Activated T-helper 9 cell treated with anti-CD3 and anti-CD28 coated beads, Interleukin-2, amount 50 U/mL, for 16 hours (primary cell): Measurements from ENCODE around the gene ARSG.

ENCODE experiments used
- DNase-seq: peaks from one replicate; pipeline ENCODE4 v3.0.0-alpha.2; 2020; ENCODE audit warnings: low read depth

Gene ARSG

GRCh38 chr17:68453991-68454665, 162.8 kb downstream of the ARSG start:
- no peak for DNase-seq

- no peak for DNase-seq
Observed at GRCh38 chr17:68455901-68456338, 164.6 kb downstream of the ARSG start.

GRCh38 chr17:68456339-68457167, 165.3 kb downstream of the ARSG start:
- DNase-seq: no peak

- no peak for DNase-seq
Observed at GRCh38 chr17:68457168-68457538, 165.9 kb downstream of the ARSG start, which contains the start of gene WIPI1. Gene WIPI1, minus strand, starts transcription at chr17:68457496. Its CDS starts 75 bp downstream, at chr17:68457421.

GRCh38 chr17:68457539-68458259, 166.4 kb downstream of the ARSG start:
- DNase-seq: peak; percentile 98

- DNase-seq: no peak
Observed at GRCh38 chr17:68458260-68459036, 167.2 kb downstream of the ARSG start.

- DNase-seq: no peak
Observed at GRCh38 chr17:68459037-68459639, 167.8 kb downstream of the ARSG start.

- DNase-seq: no peak
Observed at GRCh38 chr17:68460146-68460545, 168.9 kb downstream of the ARSG start.

GRCh38 chr17:68460715-68461114, 169.4 kb downstream of the ARSG start:
- DNase-seq: no peak

- DNase-seq: no peak
Observed at GRCh38 chr17:68461122-68461539, 169.8 kb downstream of the ARSG start.

GRCh38 chr17:68461589-68461988, 170.3 kb downstream of the ARSG start:
- no peak for DNase-seq

GRCh38 chr17:68462381-68463210, 171.3 kb downstream of the ARSG start:
- DNase-seq: peak; percentile 46

- DNase-seq: no peak
Observed at GRCh38 chr17:68463211-68464019, 172.1 kb downstream of the ARSG start.

GRCh38 chr17:68468334-68468733, 177.0 kb downstream of the ARSG start:
- no peak for DNase-seq

GRCh38 chr17:68468788-68469187, 177.5 kb downstream of the ARSG start:
- no peak for DNase-seq
